ENCODE results near the gene PARP9.

PARP9 gene

DNA sequence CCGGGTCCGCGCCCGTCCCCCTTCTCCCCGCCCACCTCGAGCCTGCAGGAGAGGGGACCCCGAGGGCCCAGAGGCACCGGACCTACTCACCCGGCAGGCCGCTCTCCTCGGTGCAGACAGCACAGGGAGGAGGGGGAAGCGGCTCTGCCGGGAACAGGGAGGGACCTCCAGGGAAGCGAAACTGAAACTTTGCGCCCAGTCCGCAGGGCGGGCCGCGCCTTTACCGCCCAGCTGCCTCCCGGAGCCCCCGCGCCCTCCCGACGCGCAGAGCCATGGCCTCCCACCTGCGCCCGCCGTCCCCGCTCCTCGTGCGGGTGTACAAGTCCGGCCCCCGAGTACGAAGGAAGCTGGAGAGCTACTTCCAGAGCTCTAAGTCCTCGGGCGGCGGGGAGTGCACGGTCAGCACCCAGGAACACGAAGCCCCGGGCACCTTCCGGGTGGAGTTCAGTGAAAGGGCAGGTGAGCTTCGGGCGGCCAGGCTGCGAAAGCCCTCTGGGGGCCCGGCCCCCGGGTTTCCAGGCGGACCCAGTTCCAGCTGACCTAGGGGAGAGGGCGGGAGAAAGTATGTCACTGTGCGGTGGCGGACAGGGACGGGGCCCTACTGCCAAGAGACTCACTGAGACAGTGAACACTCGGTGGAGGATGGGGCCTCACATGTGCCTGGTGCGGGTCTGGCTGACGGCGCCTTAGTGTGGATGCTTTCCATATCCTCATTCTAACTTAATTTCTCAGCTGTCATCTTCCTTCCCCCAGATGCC is at the start of gene PARP9, which contains the start of gene DTX3L:
PARP9 (minus strand) TSS at position 146 of the 758 bp plus-strand sequence. CDS start 4,680 bp downstream, outside the sequence.
DTX3L (plus strand) TSS at position 184 of the 758 bp plus-strand sequence; CDS start at position 273, 89 bp downstream.
- Histone ChIP-seq H3K27ac (ENCODE audit: low read length) (peak within 1 kb of the TSS; percentile 86), H3K9me3 (ENCODE audit: insufficient read depth, low read length, severe bottlenecking) (no peaks in the 10 kb centered on the region), H4K20me1 (ENCODE audit: insufficient read depth, low read length) (no peaks in the 10 kb centered on the region), H3K36me3 (ENCODE audit: insufficient read depth, low read length) (peaks cover 41% of the 10 kb centered on the region), H3K4me3 (ENCODE audit: low read depth in 1 of 2, low read length in 2 of 2) (peak within 1 kb of the TSS; percentile 58 to 71), H3K27me3 (ENCODE audit: insufficient read depth, low read length, poor library complexity) (no peaks in the 10 kb centered on the region), H3K4me1 (ENCODE audit: insufficient read depth, low read length) (peaks cover 44% of the 10 kb centered on the region), H2AFZ (ENCODE audit: low read depth, low read length) (peak within 1 kb of the TSS; percentile 87), H3K4me2 (ENCODE audit: insufficient read depth, low read length) (peak within 1 kb of the TSS; percentile 85), H3K79me2 (ENCODE audit: insufficient read depth, low read length) (peaks cover 53% of the 10 kb centered on the region), H3K9ac (ENCODE audit: low read depth, low read length) (peak within 1 kb of the TSS; percentile 86)
- peak; percentile 89 for DNase-seq
- TF ChIP-seq EZH2 (IDR thresholded peaks at IDR 0.05; ENCODE audit: borderline replicate concordance, low read depth, low read length, severe bottlenecking) = no peak
- TF ChIP-seq CTCF (IDR thresholded peaks at IDR 0.05; ENCODE audit: borderline replicate concordance, extremely low read depth, low read length, poor library complexity, severe bottlenecking) = no peak
- peak; percentile 94 for ATAC-seq (ENCODE audit: insufficient read depth, low read depth)

- Histone ChIP-seq H2AFZ (ENCODE audit: low read depth, low read length) (no peak overlapping the region), H3K9me3 (ENCODE audit: insufficient read depth, low read length, severe bottlenecking) (no peaks in the 10 kb centered on the region), H3K27ac (ENCODE audit: low read length) (no peak overlapping the region), H3K79me2 (ENCODE audit: insufficient read depth, low read length) (no peaks in the 10 kb centered on the region), H3K4me1 (ENCODE audit: insufficient read depth, low read length) (no peaks in the 10 kb centered on the region), H4K20me1 (ENCODE audit: insufficient read depth, low read length) (no peaks in the 10 kb centered on the region), H3K4me2 (ENCODE audit: insufficient read depth, low read length) (no peak overlapping the region), H3K36me3 (ENCODE audit: insufficient read depth, low read length) (peaks cover 19% of the 10 kb centered on the region; the same call in 1 of the 2 replicates), H3K4me3 (ENCODE audit: low read depth in 1 of 2, low read length in 2 of 2) (no peak overlapping the region), H3K27me3 (ENCODE audit: insufficient read depth, low read length, poor library complexity) (no peaks in the 10 kb centered on the region), H3K9ac (ENCODE audit: low read depth, low read length) (no peak overlapping the region)
- no peak for ATAC-seq (ENCODE audit: insufficient read depth, low read depth)
- DNase-seq = no peak
- no peak for TF ChIP-seq EZH2 (IDR thresholded peaks at IDR 0.05; ENCODE audit: borderline replicate concordance, low read depth, low read length, severe bottlenecking)
- TF ChIP-seq CTCF (IDR thresholded peaks at IDR 0.05; ENCODE audit: borderline replicate concordance, extremely low read depth, low read length, poor library complexity, severe bottlenecking) = no peak
Observed at GRCh38 chr3:122612696-122613095, 48.6 kb upstream of the PARP9 start.

DNA sequence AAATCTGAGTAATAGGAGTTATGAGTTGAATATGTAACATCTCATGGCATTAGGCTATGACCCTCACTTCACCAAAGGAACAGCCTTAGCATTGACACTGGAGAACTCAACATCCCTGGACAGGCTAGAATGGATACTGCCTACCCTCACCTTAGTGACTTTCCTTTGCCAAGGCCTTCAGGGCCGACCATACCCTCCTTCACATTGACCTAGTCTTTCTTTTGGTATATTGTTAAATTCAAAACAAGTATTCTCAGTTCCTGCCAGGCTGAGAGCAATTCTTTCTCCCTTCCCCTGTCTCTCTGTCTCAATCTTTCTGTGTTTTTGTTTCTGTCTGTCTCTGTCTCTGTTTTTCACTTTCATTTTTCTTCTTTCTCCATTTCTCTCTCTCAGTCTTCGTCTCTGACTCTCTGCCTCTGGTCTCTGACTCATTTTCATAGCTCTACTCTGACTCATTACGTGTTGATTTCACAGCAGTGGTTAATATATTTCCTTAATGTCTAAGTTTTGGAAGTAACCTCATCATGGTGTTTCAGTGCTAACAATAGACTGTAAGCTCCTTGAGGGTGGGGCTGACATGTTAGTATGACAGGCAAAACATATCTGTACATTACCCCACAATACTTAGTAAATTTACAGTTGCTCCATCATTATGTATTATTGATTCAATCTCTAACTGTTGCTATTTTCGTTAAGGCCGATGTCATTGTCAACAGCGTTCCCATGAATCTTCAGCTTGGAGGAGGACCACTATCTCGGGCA is 45.9 kb upstream of the PARP9 start:
- Histone ChIP-seq H3K4me3 (ENCODE audit: low read depth in 1 of 2, low read length in 2 of 2) (no peak overlapping the region), H3K79me2 (ENCODE audit: insufficient read depth, low read length) (no peaks in the 10 kb centered on the region), H2AFZ (ENCODE audit: low read depth, low read length) (no peak overlapping the region), H3K27me3 (ENCODE audit: insufficient read depth, low read length, poor library complexity) (no peaks in the 10 kb centered on the region), H4K20me1 (ENCODE audit: insufficient read depth, low read length) (no peaks in the 10 kb centered on the region), H3K27ac (ENCODE audit: low read length) (no peak overlapping the region), H3K36me3 (ENCODE audit: insufficient read depth, low read length) (peaks cover 21% of the 10 kb centered on the region; the same call in 1 of the 2 replicates), H3K4me2 (ENCODE audit: insufficient read depth, low read length) (no peak overlapping the region), H3K9me3 (ENCODE audit: insufficient read depth, low read length, severe bottlenecking) (no peaks in the 10 kb centered on the region), H3K9ac (ENCODE audit: low read depth, low read length) (no peak overlapping the region), H3K4me1 (ENCODE audit: insufficient read depth, low read length) (no peaks in the 10 kb centered on the region)
- DNase-seq (no peak), ATAC-seq (ENCODE audit: insufficient read depth, low read depth) (no peak)
- TF ChIP-seq CTCF (IDR thresholded peaks at IDR 0.05; ENCODE audit: borderline replicate concordance, extremely low read depth, low read length, poor library complexity, severe bottlenecking) = no peak
- no peak for TF ChIP-seq EZH2 (IDR thresholded peaks at IDR 0.05; ENCODE audit: borderline replicate concordance, low read depth, low read length, severe bottlenecking)

All from DND-41 (cell line).